ENCODE measurements around the gene CFAP126.
"Not testable (repeated sequence)": the region's sequence is repeated elsewhere in the genome, so short reads cannot be mapped to it uniquely, and the experiment has no call there.

The CFAP126 gene

DNA sequence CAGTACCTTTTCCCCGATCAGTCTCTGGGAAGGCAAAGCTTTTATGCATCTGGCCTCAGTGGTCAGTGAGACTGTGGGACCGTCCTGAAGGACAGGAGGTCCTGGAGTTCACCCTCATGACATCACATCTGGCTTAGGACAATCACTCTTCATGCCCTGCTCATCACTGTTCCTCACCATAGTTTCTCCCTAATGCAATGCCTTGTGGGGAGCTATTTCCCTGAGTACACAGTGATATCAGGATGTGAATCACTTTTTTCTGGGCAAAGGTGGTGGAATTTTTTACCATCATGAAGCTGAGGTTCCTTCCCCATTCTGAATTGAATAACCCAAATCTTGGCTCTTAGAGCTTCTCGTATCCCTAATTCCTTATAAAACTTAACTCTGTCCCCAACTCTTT is 34.8 kb upstream of the CFAP126 start:
- TF ChIP-seq CTCF (conservative IDR thresholded peaks at IDR 0.05; ENCODE audit: low read depth): no peak
- ChIA-PET CTCF (interaction anchor here (0.6 kb wide), 1 partner anchor 37 kb away, joined by 3 read pairs; no protein-coding TSS in a partner anchor), POLR2A (ENCODE audit: low non-redundant PET) (no interaction called here)
- no peak for DNase-seq (ENCODE audit: low spot score)
- no peak overlapping the region for H3K27ac ChIP-seq

GRCh38 chr1:161399257-161399998 is 31.8 kb upstream of the CFAP126 start:
- peak; percentile 41 for TF ChIP-seq CTCF (conservative IDR thresholded peaks at IDR 0.05; ENCODE audit: low read depth)
- H3K27ac ChIP-seq: peak overlapping the region; percentile 100
- peak; percentile 86 for DNase-seq (ENCODE audit: low spot score)
- ChIA-PET CTCF (interaction anchor here (1.1 kb wide), 2 partner anchors 39 to 41 kb away, joined by 4 to 5 read pairs; no protein-coding TSS in a partner anchor), POLR2A (ENCODE audit: low non-redundant PET) (interaction anchor here (0.5 kb wide), 1 partner anchor 9 kb away, joined by 3 read pairs; no protein-coding TSS in a partner anchor)

DNA sequence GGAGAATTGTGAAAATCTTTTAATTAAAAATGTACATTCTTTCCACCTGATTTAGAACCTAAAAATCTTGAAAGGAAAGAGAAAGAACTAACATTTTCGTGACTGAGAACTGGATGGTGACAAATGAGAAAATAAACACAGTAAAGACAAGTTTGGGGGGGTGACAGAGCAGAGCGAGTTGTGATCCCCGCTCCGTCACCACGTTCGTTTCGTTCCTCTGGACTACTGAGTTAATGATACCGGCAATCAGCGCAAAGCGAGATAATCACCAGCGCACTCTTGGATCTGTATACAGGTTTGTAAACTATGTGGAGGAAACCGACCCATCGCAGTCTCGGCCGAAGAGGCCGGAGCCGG is 31.2 kb upstream of the CFAP126 start:
- no peak for TF ChIP-seq CTCF (conservative IDR thresholded peaks at IDR 0.05; ENCODE audit: low read depth)
- DNase-seq (ENCODE audit: low spot score): no peak
- ChIA-PET CTCF (no interaction called here), POLR2A (ENCODE audit: low non-redundant PET) (no interaction called here)
- H3K27ac ChIP-seq: peak overlapping the region; percentile 100

DNA sequence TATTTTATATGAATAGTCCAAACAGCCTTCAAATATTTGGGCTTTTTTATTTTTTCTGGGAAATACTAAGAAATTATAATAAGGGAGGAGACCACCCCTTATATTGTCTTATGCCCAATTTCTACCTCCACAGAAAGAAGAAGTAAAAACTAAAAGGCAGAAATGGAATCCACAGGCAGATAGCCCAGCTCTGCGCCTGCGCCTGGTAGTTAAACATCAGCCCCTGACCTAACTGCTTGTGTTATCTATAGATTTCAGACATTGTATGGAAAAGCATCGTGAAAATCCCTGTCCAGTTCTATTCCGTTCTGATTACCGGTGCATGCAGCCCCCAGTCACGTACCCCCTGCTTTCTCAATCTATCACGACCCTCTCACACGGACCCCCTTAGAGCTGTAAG is 29.4 kb upstream of the CFAP126 start:
- CTCF ChIA-PET: interaction anchor here (0.6 kb wide), 1 partner anchor 343 kb away, joined by 3 read pairs; no protein-coding TSS in a partner anchor
- POLR2A ChIA-PET (ENCODE audit: low non-redundant PET); H3K27ac ChIP-seq; DNase-seq (ENCODE audit: low spot score): not testable (repeated sequence)

GRCh38 chr1:161393151-161393550 is 25.5 kb upstream of the CFAP126 start:
- no peak for DNase-seq (ENCODE audit: low spot score)
- POLR2A ChIA-PET (ENCODE audit: low non-redundant PET): no interaction called here
- TF ChIP-seq CTCF (conservative IDR thresholded peaks at IDR 0.05; ENCODE audit: low read depth): no peak
- CTCF ChIA-PET: no interaction called here
- H3K27ac ChIP-seq: no peak overlapping the region

DNA sequence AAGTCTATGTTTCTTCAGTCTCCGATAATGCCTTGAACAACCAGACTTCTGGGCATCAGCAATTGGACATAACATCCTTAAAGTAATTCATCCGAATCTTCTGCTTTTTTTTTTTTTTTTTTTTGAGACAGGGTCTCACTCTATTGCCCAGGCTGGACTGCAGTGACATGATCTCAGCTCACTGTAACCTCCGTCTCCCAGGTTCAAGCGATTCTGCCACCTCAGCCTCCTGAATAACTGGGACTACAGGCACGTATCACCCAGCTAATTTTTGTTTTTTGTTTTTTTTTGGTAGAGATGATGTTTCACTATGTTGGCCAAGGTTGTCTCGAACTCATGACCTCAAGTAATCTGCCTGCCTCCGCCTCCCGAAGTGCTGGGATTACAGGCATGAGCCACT is 23.9 kb upstream of the CFAP126 start:
- ChIA-PET POLR2A (ENCODE audit: low non-redundant PET) (no interaction called here), CTCF (no interaction called here)
- H3K27ac ChIP-seq: no peak overlapping the region

DNA sequence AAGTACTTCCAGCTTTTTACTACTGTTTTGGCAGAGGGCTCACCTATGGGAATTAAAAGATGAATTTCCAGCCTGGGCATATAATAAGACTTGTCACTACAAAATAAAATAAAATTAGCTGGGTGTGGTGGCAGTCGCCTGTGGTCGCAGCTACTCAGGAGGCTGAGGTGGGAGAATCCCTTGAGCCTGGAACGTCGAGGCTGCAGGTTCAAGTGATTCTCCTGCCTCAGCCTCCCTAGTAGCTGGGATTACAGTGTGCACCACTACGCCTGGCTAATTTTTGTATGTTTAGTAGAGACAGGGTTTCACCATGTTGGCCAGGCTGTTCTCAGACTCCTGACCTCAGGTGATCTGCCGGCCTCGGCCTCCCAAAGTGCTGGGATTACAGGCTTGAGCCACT is 23.5 kb upstream of the CFAP126 start:
- POLR2A ChIA-PET (ENCODE audit: low non-redundant PET); DNase-seq (ENCODE audit: low spot score); H3K27ac ChIP-seq; CTCF ChIA-PET: not testable (repeated sequence)

More for the DNA sequence above, 23.9 kb upstream of the CFAP126 start:
- TF ChIP-seq CTCF (conservative IDR thresholded peaks at IDR 0.05; ENCODE audit: low read depth): no peak
- DNase-seq (ENCODE audit: low spot score): no peak
